Measurements from ENCODE around the gene ATP11A.

ATP11A gene

DNA sequence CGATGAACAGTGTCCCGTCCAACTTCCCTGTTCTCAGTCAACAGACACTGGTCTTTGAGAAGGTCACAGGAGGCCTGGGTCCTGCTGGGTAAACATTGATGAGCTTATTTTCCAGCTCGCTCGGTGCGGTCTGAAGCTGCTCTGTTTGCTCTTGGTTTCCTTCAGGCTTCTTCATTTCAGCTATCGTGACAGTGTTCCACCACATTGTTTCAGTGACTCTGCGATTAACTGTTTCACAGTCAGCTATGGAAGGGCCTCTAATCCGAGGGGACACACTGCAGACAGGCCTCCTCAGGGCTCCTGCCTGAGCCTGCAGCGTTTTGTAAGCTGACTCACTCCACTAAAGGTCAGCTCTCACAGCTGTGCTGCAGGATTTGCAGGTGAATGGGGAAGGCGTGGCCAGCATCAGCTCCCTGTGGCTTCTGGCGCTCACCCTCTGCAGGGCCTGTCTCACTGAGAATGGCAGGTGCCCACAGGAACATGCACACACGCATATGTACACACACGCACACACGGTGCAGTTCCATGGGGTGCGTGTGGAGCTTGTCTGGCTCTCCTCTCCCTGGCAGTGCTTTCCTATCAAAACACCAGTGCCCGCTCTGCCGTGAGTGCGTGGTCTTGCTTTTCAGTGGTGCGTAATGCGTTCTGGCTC, 216.3 kb downstream of the ATP11A start:
- Histone ChIP-seq H3K27me3 (ENCODE audit: low read depth, low read length) (peaks cover 48% of the 10 kb centered on the region), H4K20me1 (ENCODE audit: insufficient read depth, low read length) (no peaks in the 10 kb centered on the region), H3K4me3 (ENCODE audit: low read length) (no peak overlapping the region), H3K27ac (ENCODE audit: low read length) (no peak overlapping the region), H3K9me3 (ENCODE audit: insufficient read depth, low read length) (0 out of 2 replicates have a peak, but pooled peaks cover 6% of the 10 kb centered on the region), H3K9ac (ENCODE audit: low read length) (no peak overlapping the region), H2AFZ (ENCODE audit: low read depth, low read length) (no peak overlapping the region), H3K4me2 (ENCODE audit: low read length) (no peak overlapping the region), H3K36me3 (replicated peaks; ENCODE audit: low read depth, low read length) (no peaks in the 10 kb centered on the region), H3K79me2 (ENCODE audit: low read length) (no peaks in the 10 kb centered on the region), H3K4me1 (ENCODE audit: low read length) (no peaks in the 10 kb centered on the region)
- TF ChIP-seq, protein P1, sequence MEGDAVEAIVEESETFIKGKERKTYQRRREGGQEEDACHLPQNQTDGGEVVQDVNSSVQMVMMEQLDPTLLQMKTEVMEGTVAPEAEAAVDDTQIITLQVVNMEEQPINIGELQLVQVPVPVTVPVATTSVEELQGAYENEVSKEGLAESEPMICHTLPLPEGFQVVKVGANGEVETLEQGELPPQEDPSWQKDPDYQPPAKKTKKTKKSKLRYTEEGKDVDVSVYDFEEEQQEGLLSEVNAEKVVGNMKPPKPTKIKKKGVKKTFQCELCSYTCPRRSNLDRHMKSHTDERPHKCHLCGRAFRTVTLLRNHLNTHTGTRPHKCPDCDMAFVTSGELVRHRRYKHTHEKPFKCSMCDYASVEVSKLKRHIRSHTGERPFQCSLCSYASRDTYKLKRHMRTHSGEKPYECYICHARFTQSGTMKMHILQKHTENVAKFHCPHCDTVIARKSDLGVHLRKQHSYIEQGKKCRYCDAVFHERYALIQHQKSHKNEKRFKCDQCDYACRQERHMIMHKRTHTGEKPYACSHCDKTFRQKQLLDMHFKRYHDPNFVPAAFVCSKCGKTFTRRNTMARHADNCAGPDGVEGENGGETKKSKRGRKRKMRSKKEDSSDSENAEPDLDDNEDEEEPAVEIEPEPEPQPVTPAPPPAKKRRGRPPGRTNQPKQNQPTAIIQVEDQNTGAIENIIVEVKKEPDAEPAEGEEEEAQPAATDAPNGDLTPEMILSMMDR (IDR thresholded peaks at IDR 0.05; ENCODE audit: low read depth, low read length): no peak
- no peak for TF ChIP-seq EZH2phosphoT487 (IDR thresholded peaks at IDR 0.05; ENCODE audit: low read depth)

DNA sequence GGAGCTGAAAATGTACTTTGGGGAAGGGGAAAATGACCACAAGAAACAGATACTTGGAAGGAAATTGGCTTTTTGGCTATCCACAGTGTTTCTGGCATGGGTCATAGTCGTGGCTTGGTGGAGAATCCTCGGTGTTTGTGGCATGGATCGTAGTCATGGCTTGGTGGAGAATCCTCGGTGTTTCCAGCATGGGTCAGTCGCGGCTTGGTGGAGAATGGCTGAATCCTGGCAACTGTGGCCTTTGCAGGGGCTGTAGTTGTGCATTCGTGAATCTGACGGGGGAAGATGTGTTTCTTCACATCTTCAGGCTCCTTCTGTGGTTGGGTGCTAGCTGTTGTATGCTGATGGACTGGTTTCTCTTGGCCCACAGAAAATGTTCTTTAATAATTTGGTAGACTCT, 217.4 kb downstream of the ATP11A start:
- Histone ChIP-seq H3K4me2 (ENCODE audit: low read length) (no peak overlapping the region), H3K4me1 (ENCODE audit: low read length) (no peaks in the 10 kb centered on the region), H4K20me1 (ENCODE audit: insufficient read depth, low read length) (no peaks in the 10 kb centered on the region), H3K36me3 (replicated peaks; ENCODE audit: low read depth, low read length) (no peaks in the 10 kb centered on the region), H3K27ac (ENCODE audit: low read length) (no peak overlapping the region), H2AFZ (ENCODE audit: low read depth, low read length) (no peak overlapping the region), H3K9ac (ENCODE audit: low read length) (no peak overlapping the region), H3K4me3 (ENCODE audit: low read length) (no peak overlapping the region), H3K79me2 (ENCODE audit: low read length) (no peaks in the 10 kb centered on the region), H3K9me3 (ENCODE audit: insufficient read depth, low read length) (0 out of 2 replicates have a peak, but pooled peaks cover 6% of the 10 kb centered on the region), H3K27me3 (ENCODE audit: low read depth, low read length) (peaks cover 37% of the 10 kb centered on the region)
- TF ChIP-seq, protein P1 (IDR thresholded peaks at IDR 0.05; ENCODE audit: low read depth, low read length): no peak
- TF ChIP-seq EZH2phosphoT487 (IDR thresholded peaks at IDR 0.05; ENCODE audit: low read depth): no peak

DNA sequence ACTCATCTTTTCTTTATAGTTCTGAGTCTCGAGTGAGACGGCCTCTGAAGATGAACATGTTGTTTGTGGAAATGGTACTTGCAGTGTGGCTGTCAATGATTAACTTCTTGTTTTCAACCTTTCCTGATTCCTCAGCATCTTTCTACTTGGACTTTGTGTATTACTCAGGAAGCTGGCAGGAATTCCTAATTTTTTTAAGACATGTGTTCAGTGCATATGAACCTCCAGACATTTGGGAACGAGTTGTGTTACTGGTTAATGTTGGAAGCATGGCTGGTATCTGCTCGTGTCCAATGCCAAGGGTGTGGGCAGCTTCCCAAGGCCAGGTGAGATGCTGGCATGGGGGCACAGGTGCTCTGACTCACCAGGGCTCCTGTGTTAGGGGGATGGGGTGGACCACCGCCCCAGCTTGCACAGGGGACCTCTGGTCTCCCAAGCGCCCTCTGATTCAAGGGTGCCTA, 218.1 kb downstream of the ATP11A start:
- H3K9me3 ChIP-seq (ENCODE audit: insufficient read depth, low read length): 0 out of 2 replicates have a peak, but pooled peaks cover 6% of the 10 kb centered on the region
- H4K20me1 ChIP-seq (ENCODE audit: insufficient read depth, low read length): no peaks in the 10 kb centered on the region
- H3K79me2 ChIP-seq (ENCODE audit: low read length): no peaks in the 10 kb centered on the region
- no peak overlapping the region for H3K4me3 ChIP-seq (ENCODE audit: low read length)
- no peak overlapping the region for H3K27ac ChIP-seq (ENCODE audit: low read length)
- no peak overlapping the region for H2AFZ ChIP-seq (ENCODE audit: low read depth, low read length)
- TF ChIP-seq EZH2phosphoT487 (IDR thresholded peaks at IDR 0.05; ENCODE audit: low read depth): no peak
- TF ChIP-seq, protein P1 (IDR thresholded peaks at IDR 0.05; ENCODE audit: low read depth, low read length): no peak
- peaks cover 35% of the 10 kb centered on the region for H3K27me3 ChIP-seq (ENCODE audit: low read depth, low read length)
- no peak overlapping the region for H3K4me2 ChIP-seq (ENCODE audit: low read length)
- no peaks in the 10 kb centered on the region for H3K4me1 ChIP-seq (ENCODE audit: low read length)
- H3K36me3 ChIP-seq (replicated peaks; ENCODE audit: low read depth, low read length): no peaks in the 10 kb centered on the region
- H3K9ac ChIP-seq (ENCODE audit: low read length): no peak overlapping the region

DNA sequence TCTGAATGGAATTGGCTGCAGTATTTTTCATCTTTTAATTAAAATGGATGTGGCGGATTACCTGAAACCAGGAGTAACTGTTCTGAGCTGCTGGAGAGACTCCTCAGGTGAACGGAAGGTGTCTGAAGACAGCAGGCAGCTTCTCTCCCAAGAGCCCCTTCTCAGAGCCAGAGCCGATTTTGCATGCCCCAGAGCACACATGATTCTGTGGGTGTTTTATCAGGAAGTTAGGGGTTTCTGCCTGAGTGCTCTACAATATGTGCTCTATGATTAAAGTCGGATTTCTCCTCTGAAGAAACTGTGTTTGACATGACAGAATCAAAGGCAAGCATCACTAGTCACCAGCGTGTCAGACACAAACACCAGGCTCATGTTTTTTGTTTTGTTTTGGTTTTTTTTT, 218.5 kb downstream of the ATP11A start:
- Histone ChIP-seq H3K4me1 (ENCODE audit: low read length) (no peaks in the 10 kb centered on the region), H3K4me3 (ENCODE audit: low read length) (no peak overlapping the region), H2AFZ (ENCODE audit: low read depth, low read length) (no peak overlapping the region), H3K4me2 (ENCODE audit: low read length) (no peak overlapping the region), H4K20me1 (ENCODE audit: insufficient read depth, low read length) (no peaks in the 10 kb centered on the region), H3K79me2 (ENCODE audit: low read length) (no peaks in the 10 kb centered on the region), H3K27ac (ENCODE audit: low read length) (no peak overlapping the region), H3K9ac (ENCODE audit: low read length) (no peak overlapping the region), H3K27me3 (ENCODE audit: low read depth, low read length) (peaks cover 38% of the 10 kb centered on the region), H3K36me3 (replicated peaks; ENCODE audit: low read depth, low read length) (no peaks in the 10 kb centered on the region), H3K9me3 (ENCODE audit: insufficient read depth, low read length) (0 out of 2 replicates have a peak, but pooled peaks cover 6% of the 10 kb centered on the region)
- no peak for TF ChIP-seq EZH2phosphoT487 (IDR thresholded peaks at IDR 0.05; ENCODE audit: low read depth)
- TF ChIP-seq, protein P1 (IDR thresholded peaks at IDR 0.05; ENCODE audit: low read depth, low read length): no peak
